ENCODE measurements around the gene PLA2G2D. TPM values are rescaled to one million over a fixed set of nuclear protein-coding genes. Genes with fewer than 3 reads are reported as not detected.

Gene PLA2G2D
- total RNA-seq, 1 donor from 2014 or later, result not detected

GRCh38 chr1:20078711-20079110 is 40.6 kb downstream of the PLA2G2D start:
- no peak for TF ChIP-seq EZH2phosphoT487 (IDR thresholded peaks at IDR 0.05)
- TF ChIP-seq EZH2 (IDR thresholded peaks at IDR 0.05), result no peak
- TF ChIP-seq, protein P1, sequence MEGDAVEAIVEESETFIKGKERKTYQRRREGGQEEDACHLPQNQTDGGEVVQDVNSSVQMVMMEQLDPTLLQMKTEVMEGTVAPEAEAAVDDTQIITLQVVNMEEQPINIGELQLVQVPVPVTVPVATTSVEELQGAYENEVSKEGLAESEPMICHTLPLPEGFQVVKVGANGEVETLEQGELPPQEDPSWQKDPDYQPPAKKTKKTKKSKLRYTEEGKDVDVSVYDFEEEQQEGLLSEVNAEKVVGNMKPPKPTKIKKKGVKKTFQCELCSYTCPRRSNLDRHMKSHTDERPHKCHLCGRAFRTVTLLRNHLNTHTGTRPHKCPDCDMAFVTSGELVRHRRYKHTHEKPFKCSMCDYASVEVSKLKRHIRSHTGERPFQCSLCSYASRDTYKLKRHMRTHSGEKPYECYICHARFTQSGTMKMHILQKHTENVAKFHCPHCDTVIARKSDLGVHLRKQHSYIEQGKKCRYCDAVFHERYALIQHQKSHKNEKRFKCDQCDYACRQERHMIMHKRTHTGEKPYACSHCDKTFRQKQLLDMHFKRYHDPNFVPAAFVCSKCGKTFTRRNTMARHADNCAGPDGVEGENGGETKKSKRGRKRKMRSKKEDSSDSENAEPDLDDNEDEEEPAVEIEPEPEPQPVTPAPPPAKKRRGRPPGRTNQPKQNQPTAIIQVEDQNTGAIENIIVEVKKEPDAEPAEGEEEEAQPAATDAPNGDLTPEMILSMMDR (IDR thresholded peaks at IDR 0.05), result no peak
- Histone ChIP-seq H3K4me1 (no peaks in the 10 kb centered on the region), H3K9me3 (ENCODE audit: low read depth) (no peaks in the 10 kb centered on the region), H4K20me1 (ENCODE audit: low read depth) (no peaks in the 10 kb centered on the region), H3K27me3 (no peaks in the 10 kb centered on the region), H3K4me2 (no peak overlapping the region), H3K36me3 (no peaks in the 10 kb centered on the region), H3K9ac (no peak overlapping the region), H3F3A (ENCODE audit: low read depth) (no peaks in the 10 kb centered on the region), H3K79me2 (ENCODE audit: low read depth) (no peaks in the 10 kb centered on the region), H3K4me3 (no peak overlapping the region), H2AFZ (replicated peaks) (no peak overlapping the region), H3K27ac (no peak overlapping the region)
- no peaks in the 10 kb centered on the region for H3K36me3 Mint-ChIP-seq
- DNase-seq (ENCODE audit: low spot score), result no peak
- H3K4me3 Mint-ChIP-seq, result no peak overlapping the region
- no peaks in the 10 kb centered on the region for H3K4me1 Mint-ChIP-seq
- H3K9me3 Mint-ChIP-seq, result no peaks in the 10 kb centered on the region
- peaks cover 9% of the 10 kb centered on the region for H3K27me3 Mint-ChIP-seq (ENCODE audit: insufficient read depth, low read depth)
- no peak overlapping the region for H3K27ac Mint-ChIP-seq

DNA sequence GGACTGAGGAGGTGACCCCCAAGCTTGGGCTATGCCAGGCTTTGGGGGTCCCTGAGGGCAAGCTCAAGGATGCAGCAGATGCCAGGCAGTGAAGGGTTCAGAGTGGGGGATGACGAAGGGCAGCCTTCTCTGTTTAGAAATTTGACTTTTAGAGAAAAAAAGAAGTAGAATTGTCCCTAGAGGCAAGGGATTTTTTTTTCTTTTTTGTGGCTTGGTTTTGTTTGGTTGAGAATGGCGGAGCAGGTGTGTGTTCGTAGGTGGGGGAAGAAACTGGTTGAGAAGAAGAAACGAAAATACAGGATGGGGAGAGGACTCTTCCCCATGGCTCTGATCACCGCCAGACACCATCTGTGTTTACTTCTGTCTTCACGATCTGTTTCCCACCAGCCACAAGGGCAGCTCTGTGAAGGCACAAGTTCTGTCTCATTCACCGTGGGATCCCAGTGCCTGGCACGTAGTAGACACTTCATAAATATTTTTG is 41.1 kb downstream of the PLA2G2D start:
- no peaks in the 10 kb centered on the region for H3K9me3 Mint-ChIP-seq
- Histone ChIP-seq H3K79me2 (ENCODE audit: low read depth) (no peaks in the 10 kb centered on the region), H3F3A (ENCODE audit: low read depth) (no peaks in the 10 kb centered on the region), H3K9me3 (ENCODE audit: low read depth) (no peaks in the 10 kb centered on the region), H3K27me3 (no peaks in the 10 kb centered on the region), H3K36me3 (no peaks in the 10 kb centered on the region), H3K4me1 (no peaks in the 10 kb centered on the region), H3K4me2 (no peak overlapping the region), H4K20me1 (ENCODE audit: low read depth) (no peaks in the 10 kb centered on the region), H2AFZ (replicated peaks) (no peak overlapping the region), H3K4me3 (no peak overlapping the region), H3K27ac (no peak overlapping the region), H3K9ac (no peak overlapping the region)
- no peak for DNase-seq (ENCODE audit: low spot score)
- no peaks in the 10 kb centered on the region for H3K4me1 Mint-ChIP-seq
- no peak overlapping the region for H3K4me3 Mint-ChIP-seq
- H3K27me3 Mint-ChIP-seq (ENCODE audit: insufficient read depth, low read depth), result peaks cover 9% of the 10 kb centered on the region
- TF ChIP-seq EZH2 (IDR thresholded peaks at IDR 0.05) (no peak), EZH2phosphoT487 (IDR thresholded peaks at IDR 0.05) (no peak)
- TF ChIP-seq, protein P1 (IDR thresholded peaks at IDR 0.05), result no peak
- no peaks in the 10 kb centered on the region for H3K36me3 Mint-ChIP-seq
- no peak overlapping the region for H3K27ac Mint-ChIP-seq

- H3K36me3 Mint-ChIP-seq, result no peaks in the 10 kb centered on the region
- Histone ChIP-seq H3K27ac (no peak overlapping the region), H3K9me3 (ENCODE audit: low read depth) (no peaks in the 10 kb centered on the region), H3F3A (ENCODE audit: low read depth) (no peaks in the 10 kb centered on the region), H3K4me1 (no peaks in the 10 kb centered on the region), H3K36me3 (no peaks in the 10 kb centered on the region), H3K27me3 (no peaks in the 10 kb centered on the region), H3K9ac (no peak overlapping the region), H3K79me2 (ENCODE audit: low read depth) (no peaks in the 10 kb centered on the region), H4K20me1 (ENCODE audit: low read depth) (no peaks in the 10 kb centered on the region), H2AFZ (replicated peaks) (no peak overlapping the region), H3K4me2 (no peak overlapping the region), H3K4me3 (no peak overlapping the region)
- peaks cover 14% of the 10 kb centered on the region for H3K27me3 Mint-ChIP-seq (ENCODE audit: insufficient read depth, low read depth)
- no peaks in the 10 kb centered on the region for H3K9me3 Mint-ChIP-seq
- H3K4me1 Mint-ChIP-seq, result no peaks in the 10 kb centered on the region
- no peak overlapping the region for H3K27ac Mint-ChIP-seq
- TF ChIP-seq, protein P1 (IDR thresholded peaks at IDR 0.05), result no peak
- no peak for TF ChIP-seq EZH2phosphoT487 (IDR thresholded peaks at IDR 0.05)
- TF ChIP-seq EZH2 (IDR thresholded peaks at IDR 0.05), result no peak
- H3K4me3 Mint-ChIP-seq, result no peak overlapping the region
- DNase-seq (ENCODE audit: low spot score), result no peak
Measured at GRCh38 chr1:20076710-20077461, 42.5 kb downstream of the PLA2G2D start.
